A204.1 (cell line): Measurements from ENCODE around the gene TFB2M.
"Not testable (repeated sequence)": the region's sequence is repeated elsewhere in the genome, so short reads cannot be mapped to it uniquely, and the experiment has no call there.

Experiments
- FAIRE-seq: peaks from 2 replicates; lab custom pipeline; 2012; peaks lifted over from hg19 to GRCh38; lab: Jason Lieb, UNC

TFB2M gene, protein sequence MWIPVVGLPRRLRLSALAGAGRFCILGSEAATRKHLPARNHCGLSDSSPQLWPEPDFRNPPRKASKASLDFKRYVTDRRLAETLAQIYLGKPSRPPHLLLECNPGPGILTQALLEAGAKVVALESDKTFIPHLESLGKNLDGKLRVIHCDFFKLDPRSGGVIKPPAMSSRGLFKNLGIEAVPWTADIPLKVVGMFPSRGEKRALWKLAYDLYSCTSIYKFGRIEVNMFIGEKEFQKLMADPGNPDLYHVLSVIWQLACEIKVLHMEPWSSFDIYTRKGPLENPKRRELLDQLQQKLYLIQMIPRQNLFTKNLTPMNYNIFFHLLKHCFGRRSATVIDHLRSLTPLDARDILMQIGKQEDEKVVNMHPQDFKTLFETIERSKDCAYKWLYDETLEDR

GRCh38 chr1:246566128-246566812 lies at the start of gene TFB2M, which contains the start of gene CNST:
Gene TFB2M (minus strand): TSS chr1:246566261. CDS start chr1:246566138, 123 bp downstream.
Gene CNST (plus strand): TSS chr1:246566456. CDS start chr1:246591563, 25,107 bp downstream.
- FAIRE-seq: peak; percentile 95

DNA sequence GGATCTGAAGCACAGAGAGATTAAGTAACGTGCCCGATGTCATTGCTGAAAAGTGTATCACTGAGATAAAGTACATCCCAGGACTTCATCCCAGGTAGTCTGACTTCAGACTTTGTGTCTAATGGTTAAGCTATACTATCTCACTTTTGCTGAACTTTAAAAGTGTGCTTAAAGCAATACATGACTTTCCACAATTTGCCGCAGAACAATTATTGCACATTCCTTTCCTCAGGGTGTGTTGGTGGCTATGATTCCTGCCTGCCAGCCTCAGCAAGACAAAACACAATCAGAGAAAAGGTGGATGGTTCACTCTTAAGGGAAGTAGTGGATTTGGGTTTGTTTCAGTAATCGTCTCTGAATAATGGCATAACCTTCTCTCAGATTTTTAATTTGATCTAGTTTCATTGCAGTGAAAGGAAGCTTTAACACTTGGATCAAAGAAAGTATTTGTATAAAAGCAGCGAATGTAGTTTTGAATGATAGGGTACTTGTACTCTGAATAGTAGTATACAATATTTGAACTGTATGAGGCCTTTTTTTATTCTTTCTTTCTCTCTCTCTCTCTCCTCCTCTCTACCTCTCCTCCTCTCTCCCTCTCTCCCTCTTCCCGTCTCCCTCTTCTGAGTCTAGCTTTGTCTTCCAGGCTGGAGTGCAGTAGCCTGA lies 47.2 kb upstream of the TFB2M start:
- no peak for FAIRE-seq

DNA sequence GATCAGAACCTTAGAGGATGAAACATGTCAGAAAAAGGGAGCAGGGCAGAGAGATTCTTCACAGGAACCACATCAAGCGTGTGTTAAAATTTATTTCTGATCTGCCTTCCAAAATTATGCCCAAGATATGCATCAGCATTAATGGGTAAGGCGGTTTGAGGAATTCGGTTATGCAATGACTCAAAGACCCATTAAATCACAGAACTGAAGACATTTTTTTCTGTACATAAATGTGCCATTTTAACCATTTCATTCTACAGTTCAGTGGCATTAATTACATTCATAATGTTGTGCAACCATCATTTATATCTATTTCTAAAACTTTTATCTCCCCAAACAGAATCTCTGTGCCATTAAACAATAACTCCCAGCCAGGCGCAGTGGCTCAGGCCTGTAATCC lies 43.6 kb upstream of the TFB2M start:
- no peak for FAIRE-seq

GRCh38 chr1:246608616-246609376 lies 42.7 kb upstream of the TFB2M start:
- no peak for FAIRE-seq

DNA sequence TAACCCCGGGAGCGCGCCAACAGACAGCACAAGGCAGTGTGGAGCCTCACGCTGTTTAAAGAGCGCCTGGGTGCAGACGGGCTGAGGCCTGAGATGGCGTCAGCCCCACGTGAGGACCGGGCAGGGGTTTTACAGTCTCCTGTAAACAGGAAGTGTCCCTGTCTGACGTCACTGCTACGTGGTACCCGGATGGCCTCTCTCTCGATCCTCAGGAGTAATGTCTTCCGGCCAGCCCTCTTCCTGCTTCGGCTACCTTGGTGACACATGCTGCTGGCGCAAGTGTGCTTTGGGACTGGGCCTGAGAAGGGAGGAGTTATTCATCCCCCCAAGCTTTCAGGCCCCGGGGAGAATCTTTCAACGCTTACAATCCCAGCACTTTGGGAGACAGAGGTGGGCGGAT lies 41.4 kb upstream of the TFB2M start:
- FAIRE-seq: no peak

- FAIRE-seq: not testable (repeated sequence)
Observed at GRCh38 chr1:246605231-246605630, 39.2 kb upstream of the TFB2M start.

GRCh38 chr1:246602194-246602593 lies 36.1 kb upstream of the TFB2M start:
- no peak for FAIRE-seq

DNA sequence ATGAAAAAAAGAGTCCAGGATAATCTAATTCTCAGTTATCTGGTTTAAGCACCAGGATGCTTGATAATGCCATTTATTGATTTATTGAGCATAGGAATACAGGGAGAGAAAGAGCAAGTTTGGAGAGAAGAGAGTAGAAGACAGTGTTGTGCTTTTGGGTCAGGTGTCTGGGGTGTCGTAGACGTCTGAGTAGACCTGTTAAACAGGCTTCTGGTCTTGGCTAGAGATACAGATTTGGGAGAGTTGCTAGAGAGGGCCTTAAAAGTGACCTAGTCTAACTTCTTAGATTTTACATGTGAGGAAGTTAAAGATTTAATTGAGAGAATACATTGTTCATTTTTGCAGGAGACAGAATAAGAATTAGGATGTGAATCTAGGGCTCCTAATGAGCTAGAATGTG lies 34.5 kb upstream of the TFB2M start:
- FAIRE-seq: no peak

DNA sequence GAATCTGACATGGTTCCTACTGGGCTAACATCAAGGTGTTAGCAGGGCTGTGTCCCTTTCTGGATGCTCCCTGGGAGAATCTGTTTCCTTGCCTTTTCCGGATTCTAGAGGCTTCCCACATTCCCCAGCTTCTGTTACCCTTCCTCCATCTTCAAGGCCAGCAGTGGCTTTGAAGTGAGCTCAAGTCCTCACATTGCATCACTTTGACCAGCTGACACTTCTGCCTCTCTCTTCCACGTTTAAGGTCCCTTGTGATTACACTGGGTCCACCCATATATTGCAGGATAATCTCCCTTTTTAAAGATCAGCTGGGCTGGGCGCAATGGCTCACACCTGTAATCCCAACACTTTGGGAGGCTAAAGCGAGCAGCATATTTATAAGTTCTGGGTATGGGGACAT lies 33.3 kb upstream of the TFB2M start:
- no peak for FAIRE-seq

DNA sequence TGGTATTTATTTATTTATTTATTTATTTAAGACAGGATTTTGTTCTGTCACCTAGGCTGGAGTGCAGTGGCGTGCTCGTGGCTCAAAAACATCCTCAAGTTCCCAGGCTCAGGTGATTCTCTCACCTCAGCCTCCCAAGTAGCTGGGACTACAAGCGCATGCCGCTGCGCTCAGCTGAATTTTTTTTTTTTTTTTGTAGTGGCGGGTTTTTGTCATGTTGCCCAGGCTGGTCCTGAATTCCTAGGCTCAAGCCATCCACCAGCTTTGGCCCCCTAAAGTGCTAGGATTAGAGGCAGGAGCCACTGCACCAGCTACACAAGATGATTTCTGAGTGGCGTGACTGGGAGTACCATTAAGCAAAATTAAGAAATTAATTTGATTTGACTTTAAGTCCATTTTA lies 31.9 kb upstream of the TFB2M start:
- FAIRE-seq: no peak

GRCh38 chr1:246597340-246597739 lies 31.3 kb upstream of the TFB2M start:
- FAIRE-seq: no peak

- no peak for FAIRE-seq
Observed at GRCh38 chr1:246595146-246595545, 29.1 kb upstream of the TFB2M start.

DNA sequence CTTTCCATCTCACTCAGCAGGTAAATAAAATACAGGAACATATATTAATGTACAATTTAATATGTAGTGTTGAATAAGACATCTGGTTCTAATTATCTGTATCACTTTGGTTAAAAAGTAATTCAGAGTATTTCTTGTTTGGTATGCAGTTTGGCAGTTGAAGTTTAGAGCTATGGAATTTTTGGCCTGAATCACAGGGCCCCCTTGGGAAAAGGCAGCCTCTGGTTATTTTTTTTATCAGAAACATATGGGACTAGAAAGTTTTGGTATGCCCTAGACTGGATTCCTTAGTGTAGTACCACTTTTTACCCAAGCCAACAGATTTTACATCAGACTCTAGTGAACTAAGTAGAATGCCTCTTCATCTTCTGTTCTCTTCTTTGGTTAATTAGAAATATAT lies 26.6 kb upstream of the TFB2M start:
- FAIRE-seq: no peak

DNA sequence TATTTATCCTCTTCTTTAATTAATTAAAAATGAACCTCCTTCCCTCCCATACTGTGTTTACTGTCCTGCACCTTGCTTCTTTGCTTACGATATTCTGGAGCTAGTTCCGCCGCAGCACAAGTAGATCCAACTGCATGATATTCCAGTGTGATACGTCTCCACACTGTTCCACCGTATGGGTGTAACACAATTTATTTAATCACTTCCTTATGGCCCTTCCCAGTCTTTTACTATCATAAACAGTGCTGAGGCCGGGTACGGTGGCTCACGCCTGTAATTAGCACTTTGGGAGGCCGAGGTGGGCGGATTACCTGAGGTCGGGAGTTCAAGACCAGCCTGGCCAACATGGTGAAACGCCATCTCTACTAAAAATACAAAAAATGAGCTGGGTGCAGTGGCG lies 25.9 kb upstream of the TFB2M start:
- FAIRE-seq: no peak

- FAIRE-seq: no peak
Observed at GRCh38 chr1:246591504-246591903, 25.4 kb upstream of the TFB2M start.

DNA sequence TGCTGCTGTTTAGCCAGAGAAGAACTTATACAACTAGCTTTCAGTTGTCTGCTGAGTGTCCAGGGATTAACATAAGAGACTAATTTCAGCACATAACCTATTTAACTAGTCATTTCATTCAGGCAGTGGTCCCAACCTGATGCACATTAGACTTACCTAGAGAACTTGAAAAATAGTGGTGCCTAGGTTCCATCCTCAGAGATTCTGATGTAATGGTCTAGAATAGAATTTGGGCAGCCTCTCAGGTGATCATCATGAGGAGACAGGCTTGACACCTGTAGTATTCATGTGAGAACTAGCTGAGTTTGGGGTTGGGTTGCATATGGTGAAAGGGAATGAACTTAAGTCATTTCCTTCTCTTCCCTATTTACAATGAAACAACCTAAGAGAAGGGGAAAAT lies 25.0 kb upstream of the TFB2M start:
- FAIRE-seq: no peak

DNA sequence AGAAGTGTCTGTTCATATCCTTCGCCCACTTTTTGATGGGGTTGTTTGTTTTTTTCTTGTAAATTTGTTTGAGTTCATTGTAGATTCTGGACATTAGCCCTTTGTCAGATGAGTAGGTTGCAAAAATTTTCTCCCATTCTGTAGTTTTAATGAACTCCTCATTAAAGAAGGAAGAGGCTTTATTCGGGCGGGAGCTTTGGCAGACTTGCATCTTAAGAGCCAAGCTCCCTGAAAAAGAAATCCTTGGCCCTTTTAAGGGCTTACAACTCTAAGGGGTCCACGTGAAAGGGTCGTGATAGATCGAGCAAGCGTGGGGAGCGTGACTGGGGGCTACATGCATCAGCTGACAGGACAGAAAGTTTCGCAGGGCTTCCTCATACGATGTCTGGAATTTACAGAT lies 23.9 kb upstream of the TFB2M start:
- not testable (repeated sequence) for FAIRE-seq

- peak; percentile 32 for FAIRE-seq
Observed at GRCh38 chr1:246588159-246588721, 22.2 kb upstream of the TFB2M start.

DNA sequence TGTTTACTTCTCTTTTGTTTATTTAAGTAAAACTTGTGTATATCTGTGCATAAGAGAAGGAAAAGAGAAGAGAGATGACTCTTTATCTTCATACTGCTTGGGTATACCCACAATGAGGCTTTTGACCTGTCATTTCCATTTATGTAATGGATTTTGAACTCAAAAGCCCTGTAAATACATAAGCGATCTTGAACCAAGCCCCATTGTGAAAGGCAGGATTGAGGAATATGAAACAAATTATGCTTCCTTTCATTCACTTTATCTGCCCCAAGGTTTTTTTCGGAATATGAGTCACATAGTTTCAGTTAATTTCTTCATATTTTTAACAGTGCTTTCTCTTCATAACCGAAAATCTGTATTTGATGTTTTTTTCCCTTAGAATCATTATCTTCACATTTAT lies 21.5 kb upstream of the TFB2M start:
- FAIRE-seq: no peak

DNA sequence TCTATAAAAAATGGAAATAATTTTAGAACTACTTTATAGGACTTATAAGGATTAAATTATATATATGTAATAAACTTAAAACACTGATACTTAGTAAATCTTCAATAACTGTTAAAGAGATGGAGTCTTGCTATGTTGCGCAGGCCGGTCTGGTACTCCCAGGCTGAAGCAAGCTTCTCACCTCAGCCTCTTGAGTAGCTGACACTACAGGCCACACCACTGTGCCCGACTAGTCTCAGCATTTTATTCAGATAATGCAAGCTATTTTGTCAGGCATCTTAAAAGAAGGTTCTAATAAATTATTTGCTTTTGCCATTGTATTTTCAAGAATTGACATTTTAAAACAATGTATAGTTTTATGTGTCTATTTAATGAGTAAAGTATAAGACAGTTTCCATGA lies 21.0 kb upstream of the TFB2M start:
- FAIRE-seq: no peak

DNA sequence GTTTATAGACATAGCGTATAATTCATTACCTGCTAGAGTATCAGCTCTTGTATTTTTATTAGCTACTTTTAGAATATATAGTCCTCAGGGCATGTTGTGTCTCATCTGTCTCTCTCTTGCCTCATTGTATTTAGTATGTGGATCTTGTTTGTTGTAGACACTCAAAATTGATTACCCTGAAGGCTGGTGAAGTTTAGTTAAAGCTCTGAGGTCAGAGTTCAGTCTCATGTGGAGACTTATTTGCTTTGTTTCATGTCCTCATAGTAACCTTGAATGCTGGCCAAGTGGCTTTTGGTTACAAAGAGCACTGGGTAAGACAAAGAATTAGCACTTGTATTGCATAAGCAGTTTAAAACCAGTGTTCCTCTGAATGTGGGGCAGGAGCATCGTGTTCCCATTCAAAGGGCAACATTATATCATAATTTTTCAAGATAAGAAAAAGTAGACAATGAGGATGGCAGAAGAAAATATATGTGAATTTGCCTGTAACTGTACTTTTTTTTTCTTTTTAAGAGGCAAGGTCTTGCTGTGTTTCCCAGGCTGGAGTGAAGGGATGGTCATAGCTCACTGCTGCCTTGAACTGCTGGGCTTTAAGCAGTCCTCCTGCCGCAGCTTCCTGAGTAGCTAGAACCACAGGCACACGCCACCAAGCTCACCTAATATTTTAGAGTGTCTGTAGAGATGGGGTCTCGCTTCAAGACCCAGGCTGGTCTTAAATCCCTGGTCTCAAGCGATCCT lies 17.6 kb upstream of the TFB2M start:
- FAIRE-seq: no peak
